HG03175 (cell line): Measurements from ENCODE around the gene EDN2.

Experiments used
- ATAC-seq: cut with Tn5 transposase; IDR thresholded peaks from one replicate; pipeline ENCODE4 v1.9.1; 2021; ENCODE audit warnings: mild to moderate bottlenecking, moderate library complexity; ENCODE audit not compliant: unreplicated experiment

The EDN2 gene

DNA sequence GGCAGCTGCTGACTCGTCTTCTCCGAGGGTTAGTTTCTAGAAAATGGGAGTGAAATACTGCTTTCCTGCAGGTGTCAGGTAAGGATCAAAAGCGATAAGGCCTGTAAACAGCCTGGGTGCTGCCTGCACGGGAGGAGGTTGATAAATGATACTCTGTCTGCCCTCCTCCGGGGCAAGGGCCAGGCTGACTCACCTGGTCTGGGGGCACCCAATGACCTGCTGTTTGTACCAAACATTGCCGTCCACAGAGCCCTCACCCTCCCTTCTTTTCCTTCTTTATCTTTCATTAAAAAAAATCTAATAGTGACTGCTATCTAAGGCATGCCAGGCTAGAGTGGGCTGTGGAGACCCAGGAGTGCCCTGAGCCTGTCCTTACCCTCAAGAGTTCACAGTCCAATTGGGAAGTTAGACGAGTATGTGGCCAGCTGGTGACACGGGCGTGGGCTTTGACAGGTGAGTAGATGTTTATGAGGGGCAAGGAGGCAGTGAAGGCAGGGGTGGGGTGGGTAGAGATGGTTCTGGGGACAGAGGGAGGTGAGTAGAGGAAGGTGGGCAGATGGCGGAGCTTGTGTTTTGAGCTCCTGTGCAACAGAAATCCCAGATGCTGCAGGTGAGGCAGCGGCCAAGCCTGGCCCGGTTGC lies 16.2 kb downstream of the EDN2 start:
- ATAC-seq: no peak

DNA sequence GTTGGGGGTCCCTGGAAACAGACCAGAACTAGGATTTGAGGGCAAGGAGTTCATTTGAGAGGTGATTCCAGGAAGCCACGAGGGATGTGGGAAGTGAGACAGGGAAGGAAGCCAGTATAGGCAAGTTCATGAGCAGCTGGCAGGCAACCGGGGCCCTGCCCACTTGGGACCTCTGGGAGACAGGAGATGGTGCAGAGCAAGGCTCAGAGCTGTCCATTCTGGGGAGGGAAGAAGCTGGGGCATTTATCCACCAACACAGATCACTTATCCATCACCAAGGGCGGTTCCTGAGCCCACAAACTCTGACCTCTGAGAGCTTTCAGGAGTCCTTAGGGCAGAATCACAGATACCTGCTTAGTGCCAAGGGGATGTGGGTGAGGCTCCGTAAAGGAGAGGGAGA lies 16.8 kb downstream of the EDN2 start:
- ATAC-seq: no peak

DNA sequence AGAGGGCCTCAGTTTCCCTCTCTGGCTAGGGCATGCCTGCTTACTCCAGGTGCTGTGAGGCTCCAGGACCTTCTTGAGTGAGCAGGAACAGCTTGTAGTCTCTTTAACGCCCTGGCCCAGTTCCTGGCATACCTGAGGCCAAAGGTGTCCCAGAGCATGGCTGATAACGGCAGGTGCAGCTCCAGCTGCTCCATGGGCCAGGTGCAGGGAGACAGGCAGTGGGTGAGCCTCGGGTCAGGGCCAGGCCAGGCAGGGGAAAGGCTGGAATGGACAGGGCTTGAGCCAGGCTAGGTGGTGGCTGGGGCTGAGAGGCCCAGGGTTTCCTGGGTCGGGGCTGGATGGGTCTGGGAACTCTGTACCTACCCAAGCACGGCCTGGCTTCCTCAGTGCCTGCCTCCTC lies 18.3 kb downstream of the EDN2 start:
- ATAC-seq: no peak

DNA sequence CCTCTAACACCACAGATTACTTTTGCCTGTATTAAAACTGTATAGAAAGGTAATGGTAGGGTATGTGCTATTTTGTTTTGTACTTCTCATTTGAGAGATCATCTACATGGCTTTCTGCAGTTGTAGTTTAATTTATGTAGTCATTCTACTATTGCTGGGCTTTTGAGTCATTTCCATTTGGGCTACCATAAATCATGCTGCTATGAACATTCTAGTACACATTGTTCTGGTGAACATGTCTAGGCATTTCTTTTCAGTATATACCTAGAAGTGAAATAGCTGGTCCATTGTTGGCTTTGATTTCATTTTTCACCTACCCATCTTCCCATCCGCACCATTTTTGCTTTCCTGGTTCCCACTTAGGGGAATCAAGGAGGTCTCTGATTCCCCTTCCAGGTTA lies 18.7 kb downstream of the EDN2 start:
- no peak for ATAC-seq

DNA sequence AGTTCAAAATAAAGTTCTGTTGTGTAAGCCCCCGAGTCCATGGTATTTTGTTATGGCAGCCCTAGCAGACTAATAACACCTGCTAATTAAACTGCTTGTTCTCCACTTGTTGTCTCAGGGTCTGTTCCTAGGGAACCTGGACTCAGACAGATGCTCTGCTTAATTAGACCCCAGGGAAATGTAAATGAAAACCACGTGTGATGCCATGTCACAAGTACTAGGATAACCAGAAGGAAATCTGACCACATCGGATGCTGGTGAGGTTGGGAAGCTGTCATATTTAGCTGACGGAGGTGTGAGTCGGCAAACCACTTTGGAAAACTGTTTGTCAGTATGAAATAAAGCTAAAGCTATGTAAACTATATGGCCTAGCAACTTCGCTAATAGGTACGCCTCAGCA lies 19.6 kb downstream of the EDN2 start:
- no peak for ATAC-seq

DNA sequence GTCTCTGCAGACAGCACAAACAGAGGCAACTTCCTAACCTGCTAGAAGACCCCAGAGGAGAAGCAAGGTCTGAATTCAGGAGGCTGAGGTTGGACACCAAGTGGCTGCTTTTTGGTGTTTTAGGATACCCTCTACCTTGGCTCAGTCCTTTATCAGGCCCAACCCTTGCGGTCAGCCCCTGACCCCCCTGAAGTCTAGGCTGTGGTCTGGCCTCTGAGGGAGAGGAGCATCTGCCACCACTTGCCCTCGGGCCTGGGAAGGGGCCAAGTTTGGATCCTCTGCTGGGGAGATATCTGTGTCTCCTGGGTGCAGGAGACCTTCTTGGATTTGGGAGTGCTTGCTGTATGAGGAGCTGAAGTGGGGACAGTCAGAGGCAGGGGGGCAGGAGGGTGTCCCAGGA lies 21.0 kb downstream of the EDN2 start:
- no peak for ATAC-seq

DNA sequence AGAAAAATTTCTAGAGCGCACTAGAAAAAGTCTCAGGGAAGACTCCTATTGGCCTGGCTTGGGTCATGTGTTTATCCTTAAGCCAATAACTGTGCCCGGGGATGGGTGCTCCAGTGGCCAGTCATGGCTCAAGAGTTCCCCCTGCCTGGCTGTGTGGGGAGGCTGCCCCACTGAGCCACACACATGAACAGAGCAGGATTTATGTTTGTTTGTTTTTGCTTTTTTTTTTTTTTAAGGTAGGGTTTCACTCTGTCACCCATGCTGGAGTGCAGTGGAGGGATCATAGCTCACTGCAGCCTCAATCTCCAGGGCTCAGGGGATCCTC lies 21.8 kb downstream of the EDN2 start:
- ATAC-seq: no peak

DNA sequence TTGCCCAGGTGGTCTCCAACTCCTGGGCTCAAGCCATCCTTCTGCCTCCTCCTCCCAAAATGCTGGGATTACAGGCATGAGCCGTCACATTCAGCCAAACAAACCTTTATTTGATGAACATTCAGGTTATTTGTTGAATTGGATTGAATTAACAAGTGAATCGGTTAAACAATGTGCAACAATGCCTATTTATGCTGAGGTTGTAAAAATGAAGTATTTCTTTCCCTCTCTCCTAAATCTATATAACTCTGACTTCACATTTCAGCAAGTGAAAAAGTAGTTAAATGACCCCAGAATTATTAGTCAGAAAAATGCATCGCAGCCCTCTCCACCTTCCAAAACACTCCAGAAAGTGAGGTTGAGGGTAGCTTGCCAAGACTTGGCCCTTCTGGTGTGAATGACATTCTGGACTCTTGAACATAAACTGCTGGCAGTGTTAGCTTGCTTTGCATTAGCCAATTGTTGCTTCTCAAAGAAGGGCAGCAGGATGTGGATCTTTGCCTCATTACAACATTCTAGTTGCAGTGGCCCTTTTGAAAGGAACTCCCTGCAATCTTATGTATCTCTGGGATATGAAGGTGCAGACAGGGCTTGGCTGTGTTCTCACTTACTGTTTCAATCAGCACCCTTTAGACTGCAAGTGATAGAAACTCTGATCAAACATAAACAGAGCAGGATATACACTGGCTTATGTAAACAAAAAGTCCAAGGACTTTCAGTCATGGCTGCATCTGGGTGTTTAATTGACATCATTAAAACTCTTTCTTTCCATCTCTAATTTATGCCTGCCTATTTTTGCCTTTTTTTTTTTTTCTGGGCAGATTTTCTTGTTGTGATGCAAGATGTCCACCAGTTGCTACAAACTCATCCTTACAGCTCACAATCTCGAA lies 22.4 kb downstream of the EDN2 start:
- no peak for ATAC-seq

DNA sequence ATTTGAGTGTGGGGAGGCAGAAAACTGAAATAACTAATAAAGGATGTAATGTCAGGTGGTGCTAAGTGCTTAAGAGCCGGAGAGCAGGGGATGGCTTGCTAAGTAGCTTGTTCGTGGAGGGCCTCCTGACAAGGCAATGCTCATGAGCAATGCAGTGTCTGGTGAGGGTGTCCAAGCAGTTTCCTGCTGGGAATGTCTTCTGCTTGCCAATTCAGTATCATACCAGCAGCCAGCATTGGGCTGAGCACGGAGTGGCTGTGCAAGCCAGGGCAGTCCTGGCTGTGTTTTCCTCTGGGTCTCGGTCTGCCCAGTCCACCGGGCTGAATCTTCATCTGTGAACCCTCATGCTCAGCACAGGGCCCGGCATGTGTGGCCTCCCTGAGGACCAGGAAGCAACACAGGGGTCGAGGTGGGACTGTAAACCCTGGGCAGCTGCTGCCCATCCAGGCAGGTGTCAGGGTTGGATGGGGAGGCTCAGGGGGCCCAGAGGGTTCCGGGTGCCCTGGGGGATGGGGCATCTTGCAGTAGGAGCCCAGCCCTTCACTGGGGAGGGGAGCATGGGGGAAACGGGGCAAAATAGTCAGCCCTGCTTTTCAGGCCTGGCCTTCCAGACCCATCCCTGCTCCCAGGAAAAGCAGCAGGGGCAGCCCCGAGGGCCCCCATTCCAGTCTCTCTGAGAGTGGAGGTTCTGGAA lies 27.5 kb downstream of the EDN2 start:
- ATAC-seq: no peak

DNA sequence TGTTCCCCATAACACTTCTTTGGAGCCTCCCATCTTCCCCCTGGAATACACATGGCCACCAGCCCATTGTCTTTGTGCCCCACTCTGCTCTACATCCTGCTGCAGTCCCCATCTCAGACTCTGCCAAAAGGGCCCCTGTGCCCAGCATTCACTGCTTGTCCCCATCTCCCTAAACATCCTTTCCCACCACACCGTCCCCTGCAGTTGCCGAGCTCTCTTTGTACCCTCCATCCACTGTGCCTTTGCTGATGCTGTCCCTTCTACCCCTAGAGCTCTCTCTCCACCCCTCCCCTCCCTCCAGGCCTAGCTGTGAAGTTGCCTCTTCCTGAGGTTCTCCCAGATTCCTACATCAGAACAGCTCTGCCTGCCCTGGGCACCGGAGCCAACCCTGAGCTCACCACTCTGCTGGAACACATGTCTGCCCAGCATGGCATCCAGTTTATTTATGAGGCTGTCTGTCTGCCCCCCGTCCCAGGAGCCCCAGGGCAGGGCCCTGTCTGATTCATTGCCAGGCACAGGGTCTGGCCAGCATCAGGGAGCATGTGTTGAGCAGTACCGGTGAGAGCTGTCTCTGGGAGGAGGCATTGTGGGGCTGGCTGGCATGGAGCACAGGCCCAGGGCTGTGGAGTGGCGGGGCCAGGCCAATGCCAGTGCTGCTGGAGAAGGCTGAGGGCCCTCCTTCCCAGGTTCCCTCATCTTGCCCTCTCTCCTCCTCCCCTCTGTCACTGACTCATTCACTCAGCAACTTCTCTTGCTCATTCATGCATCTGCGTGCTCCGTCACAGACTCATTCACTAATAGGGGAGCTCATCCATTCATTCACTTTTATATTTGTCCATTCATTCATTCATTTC lies 28.8 kb downstream of the EDN2 start:
- no peak for ATAC-seq

DNA sequence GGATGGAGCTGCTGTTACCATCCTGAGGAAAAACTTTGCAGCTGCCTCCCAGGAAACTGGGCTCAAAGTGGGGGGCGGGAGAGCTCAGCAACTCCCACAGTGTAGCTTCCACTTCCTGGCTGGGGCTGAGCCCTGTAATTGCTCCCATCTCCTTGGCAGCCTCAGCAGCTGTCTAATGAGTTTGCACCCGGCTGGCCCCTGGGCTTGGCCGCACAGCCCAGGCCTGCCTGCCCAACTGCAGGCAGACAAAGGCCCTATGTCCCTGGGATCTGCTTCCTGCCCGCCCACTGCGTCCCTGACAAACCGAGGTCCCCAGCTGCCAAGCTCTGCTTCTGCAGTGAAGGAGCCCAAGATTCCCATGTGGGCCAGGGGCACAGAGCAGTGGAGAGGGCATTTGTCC lies 30.1 kb downstream of the EDN2 start:
- ATAC-seq: no peak

DNA sequence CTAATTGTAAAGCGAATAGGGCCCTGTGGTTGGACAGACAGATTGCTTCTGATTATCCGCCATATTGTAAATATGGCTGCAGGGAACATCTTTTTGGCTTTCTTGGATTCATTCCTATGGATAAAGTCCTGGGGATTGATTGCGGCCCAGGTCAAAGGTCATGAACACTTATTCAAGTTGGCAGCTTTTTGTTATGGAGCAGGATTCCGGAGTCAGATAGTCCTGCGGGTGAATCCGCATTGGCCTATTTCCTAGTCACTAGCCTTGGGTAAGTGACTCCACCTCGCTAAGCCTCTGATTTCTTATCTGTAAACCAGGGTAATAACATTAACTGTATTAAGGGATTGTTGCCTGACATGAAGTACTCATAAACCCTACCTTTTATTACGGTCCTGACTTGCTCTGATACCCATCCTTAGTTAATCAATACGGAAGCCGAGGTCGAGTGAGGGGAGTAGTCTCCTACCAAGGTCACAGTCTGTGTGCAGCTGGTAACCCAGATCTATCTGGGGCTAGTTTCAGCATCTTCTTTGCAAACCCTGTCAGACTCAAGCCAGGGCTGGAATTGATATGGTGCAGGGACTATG lies 31.7 kb downstream of the EDN2 start:
- ATAC-seq: no peak

DNA sequence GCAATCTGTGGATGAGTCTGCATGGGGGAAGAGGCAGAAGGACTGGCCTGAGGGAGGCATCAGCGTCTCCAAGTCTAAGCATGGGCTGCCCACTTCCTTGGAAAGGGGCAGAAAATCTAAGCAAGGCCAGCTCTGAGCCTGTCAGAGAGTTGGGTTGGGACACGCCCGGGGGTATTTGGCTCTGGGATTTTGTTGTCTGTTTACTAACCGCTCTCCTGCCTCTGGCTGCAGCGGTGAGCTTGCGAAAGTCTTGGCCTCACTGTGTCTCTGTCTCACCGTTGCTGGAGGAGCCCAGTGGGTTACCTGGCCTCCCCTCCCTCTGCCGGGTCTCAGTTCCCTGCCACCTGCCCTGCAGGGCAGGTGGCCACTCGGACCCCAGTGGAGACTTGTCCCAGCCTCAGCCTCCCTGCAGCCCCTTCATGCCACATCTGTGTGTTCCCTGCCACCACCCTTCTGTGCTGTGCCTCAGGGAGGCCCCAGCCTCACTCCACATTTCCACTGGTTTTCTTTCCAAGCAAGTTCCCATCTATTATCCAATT lies 33.7 kb downstream of the EDN2 start:
- ATAC-seq: no peak

DNA sequence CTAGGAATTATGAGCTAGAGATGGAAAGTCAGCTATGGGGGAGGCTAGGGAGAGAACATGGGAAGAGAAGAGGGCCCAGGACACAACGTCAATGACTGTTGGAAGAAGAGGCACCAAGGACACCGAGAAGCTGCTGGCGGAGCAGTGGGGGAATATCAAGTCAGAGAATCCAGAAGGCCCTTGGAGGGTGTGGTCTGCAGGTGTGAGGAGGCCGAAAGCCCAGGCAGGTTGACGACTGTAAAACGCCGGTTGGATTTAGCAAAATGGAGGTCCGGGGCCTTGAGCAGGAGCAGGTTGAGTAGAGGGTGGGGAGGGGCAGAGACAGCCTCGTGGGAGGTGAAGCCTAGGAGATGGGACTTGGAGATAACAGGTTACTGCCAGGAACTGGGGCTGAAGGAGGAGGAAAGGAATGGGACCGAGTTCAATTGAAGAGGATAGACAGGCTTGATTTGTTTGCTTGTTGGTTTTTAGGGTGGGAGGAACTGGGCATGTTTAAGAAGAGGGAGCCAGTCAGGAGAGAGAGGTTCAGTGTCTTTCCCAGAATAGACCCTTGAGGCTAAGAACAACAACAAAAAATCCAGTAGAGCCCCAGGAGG lies 35.1 kb downstream of the EDN2 start:
- ATAC-seq: no peak

DNA sequence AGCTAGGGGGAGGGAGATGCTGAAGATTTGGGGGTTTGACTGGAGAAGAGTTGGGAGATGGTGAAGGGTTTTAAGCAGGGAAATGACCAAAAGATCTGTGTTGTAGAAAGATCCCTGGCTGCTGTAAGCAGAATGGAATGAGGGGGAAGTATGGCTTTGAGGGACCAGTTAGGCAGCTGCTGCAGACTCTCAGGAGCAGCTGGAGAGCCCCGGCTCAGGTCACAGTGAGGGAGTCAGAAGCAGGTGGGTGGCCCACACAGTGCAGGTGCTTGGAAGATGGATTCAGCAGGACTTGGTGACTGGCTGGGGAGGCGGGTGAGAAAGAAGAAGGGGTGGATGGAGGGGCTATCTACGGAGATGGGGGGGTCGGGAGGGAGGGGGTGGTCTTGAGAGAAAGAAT lies 35.7 kb downstream of the EDN2 start:
- ATAC-seq: no peak

DNA sequence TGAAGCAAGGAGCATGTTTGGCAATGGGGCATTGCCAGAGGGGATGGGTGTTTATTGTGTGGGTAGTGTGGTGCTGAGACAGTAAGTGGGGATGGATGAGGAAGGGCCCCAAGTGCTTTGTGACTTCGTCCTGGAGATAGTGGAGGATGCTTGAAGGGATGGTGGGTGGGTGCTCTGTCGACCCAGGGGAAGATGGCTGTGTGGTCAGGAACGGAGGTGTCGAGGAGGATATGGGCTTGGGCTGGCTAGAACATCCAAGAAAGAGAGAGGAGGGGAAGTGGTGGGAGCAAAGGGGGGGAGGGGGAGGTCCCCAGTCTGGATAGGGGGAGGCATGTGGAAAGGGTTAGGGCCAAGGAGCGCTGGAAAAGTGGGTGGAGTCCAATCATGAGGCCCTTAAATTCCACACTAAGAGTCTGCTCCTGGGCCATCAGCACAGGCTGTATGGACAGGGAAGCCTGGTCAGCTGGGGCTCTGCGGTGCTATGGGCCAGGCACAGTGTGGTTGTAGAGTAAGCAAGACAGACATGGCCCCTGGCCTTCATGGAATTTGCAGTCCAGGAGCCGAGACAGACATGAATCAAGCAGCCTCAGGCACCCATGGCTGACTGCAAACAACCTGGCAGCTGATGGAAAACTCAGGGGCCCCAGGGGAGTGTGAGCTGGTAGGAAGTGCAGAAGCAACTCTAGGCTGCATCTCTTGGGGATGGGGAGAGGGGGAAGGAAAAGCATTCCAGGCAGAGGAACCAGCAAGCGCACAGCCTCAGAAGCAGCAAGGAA lies 36.3 kb downstream of the EDN2 start:
- ATAC-seq: no peak

DNA sequence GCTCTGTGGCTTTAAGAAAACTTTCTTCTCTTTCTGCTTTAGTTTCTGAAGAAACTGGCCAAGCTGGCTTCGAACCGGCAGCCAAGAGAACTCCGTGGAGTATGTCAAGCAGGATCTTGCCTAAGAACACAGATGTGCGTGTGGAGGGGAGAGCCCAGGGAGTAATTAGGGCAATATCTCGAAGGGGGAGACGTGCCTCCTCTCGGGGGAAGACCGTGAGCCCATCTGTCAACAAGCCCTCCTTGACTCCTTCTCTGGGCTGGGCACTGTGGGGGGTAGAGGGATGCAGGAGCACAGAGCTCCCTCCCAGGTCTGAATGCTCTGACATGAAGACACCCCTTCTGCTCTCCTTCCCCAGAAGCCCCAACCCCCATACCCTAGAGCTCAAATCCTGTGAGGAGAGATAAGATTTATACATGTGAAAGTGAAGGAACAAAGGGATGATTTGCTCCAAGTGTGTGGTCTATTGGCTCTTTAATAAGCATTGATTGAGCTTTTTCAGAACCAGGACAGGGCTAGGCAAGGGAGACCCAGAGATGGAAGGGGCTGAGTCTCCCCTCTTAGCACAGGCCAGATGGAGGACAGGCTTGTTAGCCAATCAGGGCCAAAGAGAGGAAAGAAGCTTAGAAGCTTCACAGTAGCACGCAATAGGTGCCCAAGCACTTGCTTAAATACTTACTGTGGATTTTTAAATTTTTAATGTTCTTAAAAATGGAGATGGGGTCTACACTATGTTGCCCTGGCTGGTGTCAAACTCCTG lies 37.5 kb downstream of the EDN2 start:
- ATAC-seq: no peak

DNA sequence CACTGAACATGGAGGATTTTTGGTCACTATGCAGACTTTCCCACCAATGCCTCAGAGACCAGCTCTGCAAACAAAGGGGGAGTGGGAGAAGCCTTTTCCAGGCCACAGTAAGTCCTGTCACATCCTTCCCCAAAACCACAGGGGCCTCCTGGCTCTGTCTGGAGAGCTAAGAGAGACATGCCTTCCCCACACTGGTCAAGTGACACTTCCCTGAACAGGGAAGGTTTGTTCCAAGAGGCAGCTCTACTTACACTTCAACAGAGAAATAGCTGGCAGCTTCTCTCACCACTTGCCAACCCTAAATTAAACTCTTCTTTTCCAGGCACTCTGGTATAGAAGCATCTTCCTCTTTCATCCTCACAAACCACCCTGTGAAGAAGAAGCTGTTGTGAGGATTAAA lies 39.7 kb downstream of the EDN2 start:
- ATAC-seq: no peak

DNA sequence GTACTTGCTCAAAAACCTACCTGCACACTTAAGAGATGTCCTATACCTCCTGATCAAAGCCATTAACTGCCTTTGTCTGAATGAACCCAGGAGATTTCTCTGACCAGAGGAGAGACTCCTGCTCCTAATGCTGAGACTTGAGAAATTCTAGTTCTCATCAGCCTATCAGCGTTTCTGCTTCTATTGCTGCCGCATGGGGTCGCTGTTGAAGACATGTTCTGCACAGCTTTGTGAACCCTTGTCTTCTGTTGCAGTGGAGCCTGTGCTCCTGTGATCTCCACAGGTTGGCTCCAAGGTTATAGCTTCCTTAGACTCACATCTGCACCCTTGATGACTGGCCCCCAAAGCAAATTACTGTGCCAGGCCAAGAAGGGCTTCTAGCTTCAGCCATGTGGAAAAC lies 40.2 kb downstream of the EDN2 start:
- ATAC-seq: no peak
